Measurements from ENCODE around the gene OR51B2.

The OR51B2 gene

DNA sequence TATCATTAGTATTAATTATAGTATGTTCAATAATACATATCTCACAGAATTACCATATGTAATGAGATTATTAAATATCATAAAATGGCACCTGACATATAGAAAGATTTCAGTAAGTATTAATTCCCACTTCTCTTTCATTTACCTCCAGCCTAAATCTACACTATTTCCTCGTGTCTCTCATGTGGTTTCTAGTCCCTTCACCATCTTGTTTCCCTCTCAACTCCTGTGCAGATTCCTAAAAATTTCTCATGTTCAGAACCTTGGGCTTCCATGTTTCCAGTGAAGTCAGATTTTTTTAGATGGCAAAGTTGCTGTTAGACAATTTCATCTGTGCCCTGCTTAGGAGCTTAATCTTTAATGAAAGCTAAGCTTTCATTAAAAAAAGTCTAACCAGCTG lies 40.2 kb downstream of the OR51B2 start:
- Histone ChIP-seq H3K9ac (ENCODE audit: low read depth in 1 of 2, low read length in 2 of 2) (no peak overlapping the region), H3K4me3 (ENCODE audit: low read length in 2 of 2) (no peak overlapping the region), H3K4me1 (ENCODE audit: control insufficient read depth in 2 of 2, insufficient read depth in 2 of 2, low read length in 2 of 2) (no peaks in the 10 kb centered on the region), H3K27me3 (ENCODE audit: control insufficient read depth in 2 of 2, insufficient read depth in 2 of 2, low read length in 2 of 2) (no peaks in the 10 kb centered on the region), H3K27ac (ENCODE audit: low read depth in 2 of 2, low read length in 2 of 2) (no peak overlapping the region), H3K9me3 (ENCODE audit: control insufficient read depth in 2 of 2, low read length in 2 of 2) (no peaks in the 10 kb centered on the region), H3K36me3 (ENCODE audit: control insufficient read depth in 2 of 2, insufficient read depth in 2 of 2, low read length in 2 of 2) (no peaks in the 10 kb centered on the region)

DNA sequence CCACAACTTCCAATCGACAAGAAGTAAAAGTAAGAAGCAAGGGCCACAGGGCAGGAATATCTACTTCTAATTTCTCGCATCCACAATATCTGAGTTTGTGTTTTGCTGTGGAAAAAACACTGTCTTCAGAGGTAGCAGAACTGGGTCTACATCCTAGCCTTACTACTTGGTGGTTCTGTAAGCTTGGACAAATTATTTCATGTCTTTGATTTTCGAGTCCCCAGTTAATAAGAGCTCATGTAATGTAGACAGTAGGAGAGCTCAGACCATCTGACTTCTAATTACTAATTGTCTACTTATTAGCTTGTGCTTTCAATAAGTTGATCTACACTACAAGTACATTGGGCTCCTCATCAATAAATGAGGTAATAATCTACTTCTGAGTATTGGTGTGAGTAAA lies 41.0 kb downstream of the OR51B2 start:
- no peak overlapping the region for H3K4me3 ChIP-seq (ENCODE audit: low read length in 2 of 2)
- H3K9me3 ChIP-seq (ENCODE audit: control insufficient read depth in 2 of 2, low read length in 2 of 2), result no peaks in the 10 kb centered on the region
- H3K36me3 ChIP-seq (ENCODE audit: control insufficient read depth in 2 of 2, insufficient read depth in 2 of 2, low read length in 2 of 2), result no peaks in the 10 kb centered on the region
- no peaks in the 10 kb centered on the region for H3K27me3 ChIP-seq (ENCODE audit: control insufficient read depth in 2 of 2, insufficient read depth in 2 of 2, low read length in 2 of 2)
- no peak overlapping the region for H3K9ac ChIP-seq (ENCODE audit: low read depth in 1 of 2, low read length in 2 of 2)
- no peak overlapping the region for H3K27ac ChIP-seq (ENCODE audit: low read depth in 2 of 2, low read length in 2 of 2)
- H3K4me1 ChIP-seq (ENCODE audit: control insufficient read depth in 2 of 2, insufficient read depth in 2 of 2, low read length in 2 of 2), result no peaks in the 10 kb centered on the region

DNA sequence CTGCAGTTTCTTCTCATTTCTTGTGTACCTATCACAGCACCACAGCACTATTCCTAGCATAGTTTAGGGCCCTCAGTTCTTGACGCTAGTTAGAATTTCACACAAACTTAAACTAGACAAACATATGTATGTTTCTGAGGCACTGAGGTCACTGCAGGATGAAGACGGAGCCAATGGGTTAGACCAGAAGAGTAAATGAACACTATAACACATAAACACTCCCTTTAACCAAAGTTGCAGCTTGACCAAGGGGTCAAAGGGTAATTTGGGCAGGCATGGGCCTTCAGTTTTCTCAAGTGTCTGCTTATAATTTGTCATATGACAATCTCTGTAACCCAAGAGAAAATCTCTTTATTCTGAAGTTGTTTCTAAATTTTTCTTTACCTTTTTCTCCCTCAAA lies 41.5 kb downstream of the OR51B2 start:
- H3K27me3 ChIP-seq (ENCODE audit: control insufficient read depth in 2 of 2, insufficient read depth in 2 of 2, low read length in 2 of 2), result no peaks in the 10 kb centered on the region

DNA sequence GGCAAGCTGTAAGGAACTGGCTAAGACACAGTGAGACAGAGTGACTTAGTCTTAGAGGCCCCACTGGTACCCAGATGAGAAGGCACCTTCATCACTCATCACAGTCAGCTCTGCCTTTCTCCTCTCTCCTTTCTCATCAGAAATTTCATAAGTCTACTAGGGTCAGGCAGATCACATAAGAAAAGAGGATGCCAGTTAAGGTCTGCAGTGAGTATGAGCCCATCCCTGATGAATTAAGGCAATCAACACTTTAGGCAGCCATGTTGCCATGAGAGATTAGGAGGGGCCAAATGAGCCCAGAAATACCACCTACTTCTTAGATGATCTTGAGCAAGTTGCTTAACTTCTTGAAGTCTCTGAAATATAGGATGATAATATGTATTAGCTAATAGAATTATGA lies 42.5 kb downstream of the OR51B2 start:
- Histone ChIP-seq H3K9me3 (ENCODE audit: control insufficient read depth in 2 of 2, low read length in 2 of 2) (no peaks in the 10 kb centered on the region), H3K27ac (ENCODE audit: low read depth in 2 of 2, low read length in 2 of 2) (no peak overlapping the region), H3K4me3 (ENCODE audit: low read length in 2 of 2) (no peak overlapping the region), H3K36me3 (ENCODE audit: control insufficient read depth in 2 of 2, insufficient read depth in 2 of 2, low read length in 2 of 2) (no peaks in the 10 kb centered on the region), H3K4me1 (ENCODE audit: control insufficient read depth in 2 of 2, insufficient read depth in 2 of 2, low read length in 2 of 2) (no peaks in the 10 kb centered on the region), H3K9ac (ENCODE audit: low read depth in 1 of 2, low read length in 2 of 2) (no peak overlapping the region), H3K27me3 (ENCODE audit: control insufficient read depth in 2 of 2, insufficient read depth in 2 of 2, low read length in 2 of 2) (no peaks in the 10 kb centered on the region)

More for the DNA sequence above, 41.5 kb downstream of the OR51B2 start:
- Histone ChIP-seq H3K4me3 (ENCODE audit: low read length in 2 of 2) (no peak overlapping the region), H3K9ac (ENCODE audit: low read depth in 1 of 2, low read length in 2 of 2) (no peak overlapping the region), H3K27ac (ENCODE audit: low read depth in 2 of 2, low read length in 2 of 2) (no peak overlapping the region), H3K9me3 (ENCODE audit: control insufficient read depth in 2 of 2, low read length in 2 of 2) (no peaks in the 10 kb centered on the region), H3K4me1 (ENCODE audit: control insufficient read depth in 2 of 2, insufficient read depth in 2 of 2, low read length in 2 of 2) (no peaks in the 10 kb centered on the region), H3K36me3 (ENCODE audit: control insufficient read depth in 2 of 2, insufficient read depth in 2 of 2, low read length in 2 of 2) (no peaks in the 10 kb centered on the region)

DNA sequence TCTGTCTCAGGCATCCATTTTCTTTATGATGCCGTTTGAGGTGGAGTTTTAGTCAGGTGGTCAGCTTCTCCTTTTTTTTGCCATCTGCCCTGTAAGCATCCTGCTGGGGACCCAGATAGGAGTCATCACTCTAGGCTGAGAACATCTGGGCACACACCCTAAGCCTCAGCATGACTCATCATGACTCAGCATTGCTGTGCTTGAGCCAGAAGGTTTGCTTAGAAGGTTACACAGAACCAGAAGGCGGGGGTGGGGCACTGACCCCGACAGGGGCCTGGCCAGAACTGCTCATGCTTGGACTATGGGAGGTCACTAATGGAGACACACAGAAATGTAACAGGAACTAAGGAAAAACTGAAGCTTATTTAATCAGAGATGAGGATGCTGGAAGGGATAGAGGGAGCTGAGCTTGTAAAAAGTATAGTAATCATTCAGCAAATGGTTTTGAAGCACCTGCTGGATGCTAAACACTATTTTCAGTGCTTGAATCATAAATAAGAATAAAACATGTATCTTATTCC lies 43.5 kb downstream of the OR51B2 start:
- Histone ChIP-seq H3K4me1 (ENCODE audit: control insufficient read depth in 2 of 2, insufficient read depth in 2 of 2, low read length in 2 of 2) (no peaks in the 10 kb centered on the region), H3K27me3 (ENCODE audit: control insufficient read depth in 2 of 2, insufficient read depth in 2 of 2, low read length in 2 of 2) (no peaks in the 10 kb centered on the region), H3K9ac (ENCODE audit: low read depth in 1 of 2, low read length in 2 of 2) (no peak overlapping the region), H3K27ac (ENCODE audit: low read depth in 2 of 2, low read length in 2 of 2) (no peak overlapping the region), H3K4me3 (ENCODE audit: low read length in 2 of 2) (no peak overlapping the region), H3K36me3 (ENCODE audit: control insufficient read depth in 2 of 2, insufficient read depth in 2 of 2, low read length in 2 of 2) (no peaks in the 10 kb centered on the region), H3K9me3 (ENCODE audit: control insufficient read depth in 2 of 2, low read length in 2 of 2) (no peaks in the 10 kb centered on the region)

DNA sequence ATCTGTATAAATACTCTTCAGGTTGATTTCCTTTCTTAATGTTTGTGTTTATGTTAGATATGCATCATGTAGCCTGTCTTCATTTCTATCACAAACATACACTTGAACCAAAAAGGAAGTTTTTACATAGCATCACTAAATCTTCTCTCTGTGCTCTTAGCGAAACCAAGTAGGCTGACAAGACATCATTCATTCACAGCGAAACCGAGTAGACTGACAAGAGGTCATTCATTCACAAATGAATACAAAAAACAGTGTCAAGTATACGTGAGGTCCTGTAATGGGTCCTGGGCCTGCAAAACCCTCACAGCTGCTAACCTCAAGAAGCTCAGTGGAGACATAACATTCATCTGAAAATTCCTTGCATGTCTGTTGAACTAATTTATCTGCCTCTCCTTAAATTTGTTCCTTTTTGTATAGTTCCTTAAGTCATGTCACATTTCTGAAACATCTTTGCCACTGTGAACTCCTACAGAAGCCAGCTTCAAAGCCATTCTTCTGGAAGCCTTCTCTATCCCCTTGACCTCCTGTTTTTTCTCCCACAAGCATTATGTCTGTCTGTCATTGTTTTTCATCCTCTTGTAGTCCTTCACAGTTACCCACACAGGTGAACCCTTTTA lies 44.5 kb downstream of the OR51B2 start:
- no peaks in the 10 kb centered on the region for H3K36me3 ChIP-seq (ENCODE audit: control insufficient read depth in 2 of 2, insufficient read depth in 2 of 2, low read length in 2 of 2)
- no peak overlapping the region for H3K27ac ChIP-seq (ENCODE audit: low read depth in 2 of 2, low read length in 2 of 2)

DNA sequence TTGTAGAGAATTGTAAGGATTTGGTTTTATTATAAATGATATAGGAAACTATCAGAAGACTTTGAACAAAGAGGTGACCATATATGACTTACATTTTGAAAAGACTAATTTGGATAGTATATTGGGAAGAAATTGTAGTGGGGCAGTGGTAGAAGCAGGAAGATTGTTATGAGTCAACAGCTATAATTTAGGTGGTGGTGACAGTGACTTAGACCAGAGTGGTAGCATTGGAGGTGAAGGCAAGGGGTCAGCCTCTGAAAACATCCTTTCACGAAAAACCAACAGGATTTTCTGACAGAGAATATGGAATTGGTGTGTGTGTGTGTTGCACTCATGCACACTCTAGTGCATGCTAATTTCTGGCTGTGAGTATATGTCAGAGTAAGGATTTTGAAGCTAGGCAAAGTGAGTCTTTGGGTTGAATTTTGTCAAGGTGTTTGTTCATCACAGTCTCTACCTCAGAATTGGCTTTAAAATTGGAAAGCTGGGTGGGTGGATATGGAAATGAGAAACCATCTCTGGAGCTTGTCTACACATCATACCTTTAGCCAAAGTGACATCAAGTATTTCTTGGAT lies 46.2 kb downstream of the OR51B2 start:
- no peaks in the 10 kb centered on the region for H3K4me1 ChIP-seq (ENCODE audit: control insufficient read depth in 2 of 2, insufficient read depth in 2 of 2, low read length in 2 of 2)
- H3K27ac ChIP-seq (ENCODE audit: low read depth in 2 of 2, low read length in 2 of 2), result no peak overlapping the region
- H3K36me3 ChIP-seq (ENCODE audit: control insufficient read depth in 2 of 2, insufficient read depth in 2 of 2, low read length in 2 of 2), result no peaks in the 10 kb centered on the region
- no peak overlapping the region for H3K9ac ChIP-seq (ENCODE audit: low read depth in 1 of 2, low read length in 2 of 2)
- H3K9me3 ChIP-seq (ENCODE audit: control insufficient read depth in 2 of 2, low read length in 2 of 2), result no peaks in the 10 kb centered on the region
- no peaks in the 10 kb centered on the region for H3K27me3 ChIP-seq (ENCODE audit: control insufficient read depth in 2 of 2, insufficient read depth in 2 of 2, low read length in 2 of 2)
- H3K4me3 ChIP-seq (ENCODE audit: low read length in 2 of 2), result no peak overlapping the region

More for the DNA sequence above, 44.5 kb downstream of the OR51B2 start:
- Histone ChIP-seq H3K4me1 (ENCODE audit: control insufficient read depth in 2 of 2, insufficient read depth in 2 of 2, low read length in 2 of 2) (no peaks in the 10 kb centered on the region), H3K4me3 (ENCODE audit: low read length in 2 of 2) (no peak overlapping the region), H3K9ac (ENCODE audit: low read depth in 1 of 2, low read length in 2 of 2) (no peak overlapping the region), H3K9me3 (ENCODE audit: control insufficient read depth in 2 of 2, low read length in 2 of 2) (no peaks in the 10 kb centered on the region), H3K27me3 (ENCODE audit: control insufficient read depth in 2 of 2, insufficient read depth in 2 of 2, low read length in 2 of 2) (no peaks in the 10 kb centered on the region)

DNA sequence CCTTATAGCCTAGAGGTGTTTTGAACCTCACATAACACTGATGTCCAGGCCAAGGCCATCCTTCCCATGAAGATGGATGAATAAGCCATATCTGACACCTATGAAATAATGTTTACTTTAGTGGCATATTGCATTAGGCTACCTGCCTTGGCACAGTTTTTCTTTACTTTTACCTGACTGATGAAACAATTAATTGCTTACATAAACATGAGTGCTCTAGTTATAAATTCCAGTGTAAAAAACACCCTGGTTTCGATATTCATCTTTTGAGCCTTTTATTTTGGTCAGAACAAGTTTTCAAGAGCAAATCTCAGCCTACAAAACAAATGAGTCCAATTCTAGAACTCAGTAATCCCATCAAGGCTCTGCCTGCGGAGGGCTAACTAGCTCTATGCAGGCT lies 47.4 kb downstream of the OR51B2 start:
- Histone ChIP-seq H3K36me3 (ENCODE audit: control insufficient read depth in 2 of 2, insufficient read depth in 2 of 2, low read length in 2 of 2) (no peaks in the 10 kb centered on the region), H3K9me3 (ENCODE audit: control insufficient read depth in 2 of 2, low read length in 2 of 2) (no peaks in the 10 kb centered on the region), H3K27ac (ENCODE audit: low read depth in 2 of 2, low read length in 2 of 2) (no peak overlapping the region), H3K27me3 (ENCODE audit: control insufficient read depth in 2 of 2, insufficient read depth in 2 of 2, low read length in 2 of 2) (no peaks in the 10 kb centered on the region), H3K4me1 (ENCODE audit: control insufficient read depth in 2 of 2, insufficient read depth in 2 of 2, low read length in 2 of 2) (no peaks in the 10 kb centered on the region), H3K4me3 (ENCODE audit: low read length in 2 of 2) (no peak overlapping the region), H3K9ac (ENCODE audit: low read depth in 1 of 2, low read length in 2 of 2) (no peak overlapping the region)

DNA sequence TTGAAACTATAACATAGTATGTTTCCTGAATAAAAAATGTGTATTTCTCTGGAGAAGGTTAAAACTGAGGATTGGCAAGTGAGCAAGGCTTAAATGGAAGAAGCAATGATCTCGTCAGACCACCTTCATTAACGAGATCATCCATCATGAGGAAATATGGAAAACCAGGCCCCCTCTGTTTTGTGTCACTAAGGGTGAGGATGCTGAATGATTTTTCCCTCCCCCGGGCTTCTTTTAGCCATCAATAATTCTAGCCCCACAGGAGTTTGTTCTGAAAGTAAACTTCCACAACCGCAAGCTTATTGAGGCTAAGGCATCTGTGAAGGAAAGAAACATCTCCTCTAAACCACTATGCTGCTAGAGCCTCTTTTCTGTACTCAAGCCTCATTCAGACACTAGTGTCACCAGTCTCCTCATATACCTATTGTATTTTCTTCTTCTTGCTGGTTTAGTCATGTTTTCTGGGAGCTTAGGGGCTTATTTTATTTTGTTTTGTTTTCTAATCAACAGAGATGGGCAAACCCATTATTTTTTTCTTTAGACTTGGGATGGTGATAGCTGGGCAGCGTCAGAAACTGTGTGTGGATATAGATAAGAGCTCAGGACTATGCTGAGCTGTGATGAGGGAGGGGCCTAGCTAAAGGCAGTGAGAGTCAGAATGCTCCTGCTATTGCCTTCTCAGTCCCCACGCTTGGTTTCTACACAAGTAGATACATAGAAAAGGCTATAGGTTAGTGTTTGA lies 48.6 kb downstream of the OR51B2 start:
- Histone ChIP-seq H3K4me1 (ENCODE audit: control insufficient read depth in 2 of 2, insufficient read depth in 2 of 2, low read length in 2 of 2) (no peaks in the 10 kb centered on the region), H3K4me3 (ENCODE audit: low read length in 2 of 2) (no peak overlapping the region), H3K36me3 (ENCODE audit: control insufficient read depth in 2 of 2, insufficient read depth in 2 of 2, low read length in 2 of 2) (no peaks in the 10 kb centered on the region), H3K27me3 (ENCODE audit: control insufficient read depth in 2 of 2, insufficient read depth in 2 of 2, low read length in 2 of 2) (no peaks in the 10 kb centered on the region), H3K9ac (ENCODE audit: low read depth in 1 of 2, low read length in 2 of 2) (no peak overlapping the region), H3K9me3 (ENCODE audit: control insufficient read depth in 2 of 2, low read length in 2 of 2) (no peaks in the 10 kb centered on the region), H3K27ac (ENCODE audit: low read depth in 2 of 2, low read length in 2 of 2) (no peak overlapping the region)

DNA sequence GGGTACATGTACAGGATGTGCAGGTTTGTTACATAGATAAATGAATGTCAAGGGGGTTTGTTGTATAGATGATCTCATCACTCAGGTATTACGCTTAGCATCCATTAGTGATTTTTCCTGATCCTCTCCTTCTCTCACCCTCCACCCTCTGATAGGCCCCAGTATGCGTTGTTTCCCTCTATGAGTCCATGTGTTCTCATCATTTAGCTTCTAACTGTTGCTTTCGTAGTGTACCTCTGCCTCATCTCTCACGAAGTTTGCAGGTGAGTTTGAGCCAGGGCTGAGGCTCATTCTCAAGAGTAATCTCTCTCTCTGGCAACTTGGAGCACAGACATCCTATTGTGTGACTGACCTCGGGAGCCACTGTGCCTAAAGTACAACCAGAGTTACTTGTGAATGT lies 49.7 kb downstream of the OR51B2 start:
- Histone ChIP-seq H3K27me3 (ENCODE audit: control insufficient read depth in 2 of 2, insufficient read depth in 2 of 2, low read length in 2 of 2) (no peaks in the 10 kb centered on the region), H3K27ac (ENCODE audit: low read depth in 2 of 2, low read length in 2 of 2) (no peak overlapping the region), H3K36me3 (ENCODE audit: control insufficient read depth in 2 of 2, insufficient read depth in 2 of 2, low read length in 2 of 2) (no peaks in the 10 kb centered on the region), H3K4me1 (ENCODE audit: control insufficient read depth in 2 of 2, insufficient read depth in 2 of 2, low read length in 2 of 2) (no peaks in the 10 kb centered on the region), H3K9me3 (ENCODE audit: control insufficient read depth in 2 of 2, low read length in 2 of 2) (no peaks in the 10 kb centered on the region), H3K4me3 (ENCODE audit: low read length in 2 of 2) (no peak overlapping the region), H3K9ac (ENCODE audit: low read depth in 1 of 2, low read length in 2 of 2) (no peak overlapping the region)

All from mucosa of rectum (tissue), 2 donors.